HepG2 (cell line): Measurements from ENCODE around the gene OR2AT4. TPM values are rescaled to one million over a fixed set of nuclear protein-coding genes. Genes with fewer than 3 reads are reported as not detected.

Experiments used
- DNMT1 ChIP-seq: sonication (generic); formaldehyde crosslinking; IDR thresholded peaks from 2 replicates; pipeline ENCODE4 v1.5.1; 2020; ENCODE audit warnings: mild to moderate bottlenecking, missing genetic modification reagents
- JUN ChIP-seq: sonication (generic); formaldehyde crosslinking; IDR thresholded peaks from 2 replicates; pipeline ENCODE4 v1.4.0; 2020; ENCODE audit warnings: mild to moderate bottlenecking, missing genetic modification reagents
- NBN ChIP-seq: fragments of 450-650 bp; conservative IDR thresholded peaks from 2 replicates; pipeline ENCODE4 v1.6.1; 2017
- NFAT5 ChIP-seq: sonication (generic); formaldehyde crosslinking; IDR thresholded peaks from 2 replicates; pipeline ENCODE4 v1.4.0; 2020; ENCODE audit warnings: missing genetic modification reagents
- NFRKB ChIP-seq: fragments of 450-650 bp; IDR thresholded peaks from 2 replicates; pipeline ENCODE4 v1.6.1; 2017
- SP2 ChIP-seq: sonication (generic); formaldehyde crosslinking; IDR thresholded peaks from 2 replicates; pipeline ENCODE4 v1.5.1; 2020; ENCODE audit warnings: mild to moderate bottlenecking, missing genetic modification reagents
- STAG1 ChIP-seq: sonication (generic); formaldehyde crosslinking; IDR thresholded peaks from 2 replicates; pipeline ENCODE4 v1.4.0; 2020; ENCODE audit warnings: missing genetic modification reagents
- TFAP4 ChIP-seq: sonication (generic); IDR thresholded peaks from 2 replicates; pipeline ENCODE4 v1.6.1; 2016; ENCODE audit warnings: low read depth, borderline replicate concordance
- THAP11 ChIP-seq: IDR thresholded peaks from 2 replicates; pipeline ENCODE4 v1.6.1; 2016; ENCODE audit warnings: missing biosample characterization, missing genetic modification reagents
- THAP7 ChIP-seq: sonication (generic); formaldehyde crosslinking; IDR thresholded peaks from 2 replicates; pipeline ENCODE4 v1.8.1; 2023; ENCODE audit warnings: mild to moderate bottlenecking, missing genetic modification reagents
- WIZ ChIP-seq: sonication (generic); formaldehyde crosslinking; IDR thresholded peaks from 2 replicates; pipeline ENCODE4 v1.5.1; 2020; ENCODE audit warnings: mild to moderate bottlenecking, missing genetic modification reagents
- ZBTB3 ChIP-seq: sonication (generic); formaldehyde crosslinking; IDR thresholded peaks from 2 replicates; pipeline ENCODE4 v1.4.0; 2020; ENCODE audit warnings: low read depth, mild to moderate bottlenecking, moderate library complexity, missing genetic modification reagents, borderline replicate concordance
- ZBTB4 ChIP-seq: sonication (generic); formaldehyde crosslinking; IDR thresholded peaks from 2 replicates; pipeline ENCODE4 v1.4.0; 2020; ENCODE audit warnings: missing genetic modification reagents, mild to moderate bottlenecking, borderline replicate concordance
- ZBTB49 ChIP-seq: sonication (generic); formaldehyde crosslinking; IDR thresholded peaks from 2 replicates; pipeline ENCODE4 v1.4.0; 2020; ENCODE audit warnings: missing genetic modification reagents, borderline replicate concordance
- ZNF543 ChIP-seq: sonication (generic); formaldehyde crosslinking; IDR thresholded peaks from 2 replicates; pipeline ENCODE4 v1.4.0; 2020; ENCODE audit warnings: mild to moderate bottlenecking, missing genetic modification reagents
- ZNF773 ChIP-seq: sonication (generic); formaldehyde crosslinking; IDR thresholded peaks from 2 replicates; pipeline ENCODE4 v1.4.0; 2020; ENCODE audit warnings: missing genetic modification reagents, borderline replicate concordance
- polyA plus RNA-seq, 8 experiments: library from polyadenylated mRNA; depleted of rRNA in 3 of 8; stranded (reverse) in 7 of 8; unstranded in 1 of 8; fragments of >200 nt; fragmentation: Illumina TruSeq in 4 of 8; extraction: Trizol in 4 of 8; gene quantifications; 2 replicates each; pipeline versions ENCODE4 v1.2.1 to v1.2.3, GENCODE V29; 2011 to 2016; ENCODE audit warnings: low read depth in 4 of 8, missing spikeins in 1 of 8, mixed read lengths in 1 of 8; ENCODE audit not compliant: insufficient read depth in 1 of 8
- total RNA-seq, 5 experiments: library from RNA; depleted of rRNA; stranded (reverse); fragments of >200 nt; fragmentation: Illumina TruSeq; extraction: Trizol; gene quantifications; 2 replicates each; pipeline ENCODE4 v1.2.3, GENCODE V29; 2016; ENCODE audit warnings: low read depth in 1 of 5

The OR2AT4 gene
- total and polyA plus RNA-seq, 2 of the 13 experiments (the other 11 are each of a cell fraction or from before 2014, with no cell fraction given): not detected

GRCh38 chr11:75140269-75141138, 43.8 kb upstream of the OR2AT4 start (continued):
- TF ChIP-seq THAP7 (CRISPR knock-in tag): no peak
- TF ChIP-seq ZBTB49 (CRISPR knock-in tag): no peak
- no peak for TF ChIP-seq ZNF773 (CRISPR knock-in tag)
- TF ChIP-seq ZBTB4 (CRISPR knock-in tag): no peak
- no peak for TF ChIP-seq NBN
- TF ChIP-seq JUN (CRISPR knock-in tag): no peak
- TF ChIP-seq STAG1 (CRISPR knock-in tag): peak; percentile 100
- TF ChIP-seq WIZ: no peak
- TF ChIP-seq NFAT5 (CRISPR knock-in tag): no peak
- TF ChIP-seq ZNF543: no peak
- 0 out of 2 replicates have a peak, but pooled peaks have one; percentile 27 for TF ChIP-seq THAP11 (CRISPR knock-in tag)
- no peak for TF ChIP-seq ZBTB3 (CRISPR knock-in tag)
- no peak for TF ChIP-seq SP2 (CRISPR knock-in tag)
- 0 out of 2 replicates have a peak, but pooled peaks have one; percentile 16 for TF ChIP-seq DNMT1
- TF ChIP-seq TFAP4: no peak
- TF ChIP-seq NFRKB: no peak
